HG03139 (cell line): ENCODE results near the gene SLC35G3.
"Not testable (repeated sequence)": the region's sequence is repeated elsewhere in the genome, so short reads cannot be mapped to it uniquely, and the experiment has no call there.

Source experiments
- ATAC-seq: cut with Tn5 transposase; IDR thresholded peaks from one replicate; pipeline ENCODE4 v1.9.1; 2021; ENCODE audit not compliant: unreplicated experiment

Gene SLC35G3

GRCh38 chr17:35212668-35213067 lies 18.5 kb upstream of the SLC35G3 start:
- ATAC-seq = no peak

DNA sequence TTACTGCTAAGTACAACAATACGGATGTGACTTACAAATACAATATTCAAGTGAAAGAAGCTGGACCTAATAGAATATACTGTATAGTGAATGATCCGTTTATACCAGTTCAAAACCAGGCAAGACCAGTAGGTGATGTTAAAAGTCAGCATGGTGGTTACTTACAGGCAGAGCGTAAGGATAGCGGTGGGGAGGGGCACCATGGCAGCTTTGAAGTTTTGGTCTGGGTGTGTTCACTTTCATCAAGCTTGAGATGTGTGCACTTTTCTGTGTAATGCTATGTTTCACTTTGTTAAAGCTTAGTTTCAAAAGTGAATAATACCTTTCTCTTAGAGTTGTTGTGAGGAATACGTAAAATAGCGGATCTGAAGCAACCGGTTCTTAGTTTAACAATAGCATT lies 16.5 kb upstream of the SLC35G3 start:
- ATAC-seq = no peak

GRCh38 chr17:35202582-35202981 lies 8.4 kb upstream of the SLC35G3 start:
- ATAC-seq = not testable (repeated sequence)

GRCh38 chr17:35195062-35195461 lies 869 bp upstream of the SLC35G3 start:
- ATAC-seq = not testable (repeated sequence)

GRCh38 chr17:35192708-35193107 lies 1.5 kb downstream of the SLC35G3 start:
- ATAC-seq = no peak

DNA sequence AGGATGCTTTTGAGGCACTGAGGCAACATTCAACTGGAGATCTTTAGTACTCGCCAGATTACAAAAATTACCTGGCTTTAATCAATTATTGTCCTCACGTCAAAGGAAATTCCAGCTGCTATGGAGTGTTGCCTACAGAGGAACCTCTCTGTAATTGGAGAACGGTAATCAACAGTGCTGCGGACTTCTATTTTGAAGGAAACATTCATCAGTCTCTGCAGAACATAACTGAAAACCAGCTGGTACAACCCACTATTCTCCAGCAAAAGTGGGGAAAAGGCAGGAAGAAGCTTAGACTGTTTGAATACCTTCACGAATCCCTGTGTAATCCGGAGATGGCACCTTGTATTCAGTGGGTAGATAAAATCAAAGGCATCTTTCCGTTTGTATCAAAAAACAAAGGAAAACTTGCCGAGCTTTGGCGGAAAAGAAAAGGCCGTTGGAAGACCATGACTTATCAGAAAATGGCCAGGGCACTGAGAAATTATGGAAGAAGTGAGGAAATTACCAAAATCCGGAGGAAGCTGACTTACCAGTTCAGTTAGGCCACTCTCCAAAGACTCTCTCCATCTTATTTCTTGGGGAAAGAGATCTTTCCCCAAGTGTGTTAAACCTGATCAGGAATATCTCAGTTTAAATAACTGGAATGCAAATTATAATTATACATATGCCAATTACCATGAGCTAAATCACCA lies 3.0 kb downstream of the SLC35G3 start:
- ATAC-seq = no peak

DNA sequence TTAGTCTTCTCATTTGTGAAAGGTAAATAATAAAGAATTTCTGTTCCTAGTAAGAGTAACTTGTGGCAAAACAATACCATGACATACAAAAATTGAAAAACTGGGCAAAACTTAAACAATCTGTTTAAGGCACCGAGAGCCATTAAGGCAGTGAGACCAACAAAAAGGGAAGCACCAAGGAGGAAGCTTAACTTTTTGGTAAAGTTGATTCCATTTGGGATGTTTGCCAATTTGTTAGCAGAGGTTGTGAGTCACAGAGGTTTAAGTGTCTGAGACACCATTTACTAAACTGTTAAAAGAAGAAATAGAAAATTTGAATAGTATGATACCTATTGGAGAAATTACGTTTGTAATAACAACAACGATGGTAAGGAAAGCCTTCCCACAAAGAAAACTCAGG lies 4.9 kb downstream of the SLC35G3 start:
- no peak for ATAC-seq

GRCh38 chr17:35188111-35188510 lies 6.1 kb downstream of the SLC35G3 start:
- no peak for ATAC-seq

- no peak for ATAC-seq
Measured at GRCh38 chr17:35187481-35187880, 6.7 kb downstream of the SLC35G3 start.

DNA sequence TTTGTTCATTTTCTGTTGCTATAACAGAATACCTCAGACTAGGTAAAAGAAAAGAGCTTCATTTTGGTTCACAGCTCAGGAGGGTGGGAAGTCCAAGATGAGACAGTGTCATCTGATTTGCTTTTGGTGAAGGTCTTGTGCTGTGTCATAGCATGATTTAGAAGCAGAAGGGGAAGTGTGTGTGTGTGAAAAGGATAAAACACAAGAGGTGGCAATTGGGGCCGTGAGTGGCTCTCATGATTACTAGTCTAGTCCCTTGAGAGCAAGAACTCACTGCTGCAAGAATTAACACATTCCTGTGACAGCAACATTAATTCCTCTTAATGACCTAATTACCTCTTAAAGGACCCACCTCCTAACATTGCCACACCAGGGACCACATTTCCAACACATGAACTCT lies 8.3 kb downstream of the SLC35G3 start:
- ATAC-seq = no peak

DNA sequence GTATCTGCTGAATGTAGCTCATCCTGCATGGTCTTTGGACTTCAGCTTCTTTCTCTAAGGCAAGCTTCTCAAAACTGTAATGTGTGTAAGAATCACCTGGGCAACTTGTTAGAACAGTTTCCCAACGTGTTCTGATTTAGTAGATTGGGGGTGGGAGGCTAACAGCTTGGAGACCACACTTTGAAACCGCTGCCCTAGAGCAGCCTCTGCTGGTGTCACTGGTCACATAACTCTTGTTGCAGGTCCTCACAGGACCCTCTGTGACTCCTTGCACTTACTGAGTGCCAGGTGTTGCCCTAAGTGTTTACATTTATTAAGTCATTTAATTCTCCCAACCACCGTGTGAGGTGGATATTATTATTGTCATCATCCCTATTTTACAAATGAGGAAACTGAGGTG lies 9.9 kb downstream of the SLC35G3 start:
- no peak for ATAC-seq

DNA sequence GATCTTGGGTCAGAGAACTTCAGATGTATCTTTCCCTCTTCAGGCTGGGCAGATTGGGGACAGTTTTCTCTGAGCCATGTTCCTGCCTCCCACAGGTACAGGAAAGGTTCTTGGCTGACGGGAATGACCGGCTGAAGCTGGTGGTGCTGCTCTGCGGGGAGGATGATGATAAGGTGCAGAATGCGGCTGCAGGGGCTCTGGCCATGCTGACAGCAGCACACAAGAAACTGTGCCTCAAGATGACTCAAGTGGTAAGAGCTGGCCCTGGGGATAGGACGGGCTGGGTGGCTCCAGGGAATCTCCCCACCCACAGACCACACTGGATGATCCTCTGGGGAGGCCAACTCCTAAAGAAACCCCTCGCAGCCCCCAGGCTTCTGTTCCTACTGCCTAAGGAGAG lies 10.9 kb downstream of the SLC35G3 start:
- ATAC-seq = no peak

- ATAC-seq = not testable (repeated sequence)
Measured at GRCh38 chr17:35179379-35179778, 14.8 kb downstream of the SLC35G3 start.

GRCh38 chr17:35176897-35177296 lies 17.3 kb downstream of the SLC35G3 start:
- ATAC-seq = no peak

- no peak for ATAC-seq
Measured at GRCh38 chr17:35175638-35176415, 18.4 kb downstream of the SLC35G3 start.

- ATAC-seq = no peak
Measured at GRCh38 chr17:35174835-35175334, 19.3 kb downstream of the SLC35G3 start.

- not testable (repeated sequence) for ATAC-seq
Measured at GRCh38 chr17:35172321-35172720, 21.9 kb downstream of the SLC35G3 start.

- ATAC-seq = no peak
Measured at GRCh38 chr17:35171834-35172233, 22.4 kb downstream of the SLC35G3 start.

GRCh38 chr17:35170968-35171771 lies 23.0 kb downstream of the SLC35G3 start:
- no peak for ATAC-seq

- no peak for ATAC-seq
Measured at GRCh38 chr17:35169835-35170363, 24.3 kb downstream of the SLC35G3 start.

DNA sequence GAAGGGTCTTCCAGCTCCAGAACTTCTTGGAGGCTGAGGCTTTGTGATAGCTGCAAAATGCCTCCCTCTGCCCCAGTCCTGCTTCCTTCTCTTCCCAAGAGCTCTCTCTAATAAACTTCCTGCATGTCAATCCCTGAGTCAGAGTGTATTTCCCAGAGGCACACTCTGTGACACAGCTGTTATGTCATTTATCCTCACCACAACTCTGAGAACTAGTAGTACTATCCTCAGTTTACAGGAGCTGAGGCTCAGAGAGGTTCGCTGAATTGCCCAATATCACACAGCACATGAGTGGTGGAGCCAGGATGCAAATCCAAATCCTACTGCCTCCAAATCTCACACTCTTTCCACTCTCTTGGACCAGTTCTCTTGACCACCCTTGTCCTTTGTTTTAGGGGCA lies 26.5 kb downstream of the SLC35G3 start:
- ATAC-seq = no peak
